Middle frontal gyrus (tissue), 1 donor: Measurements from ENCODE around the gene PTPN14.

Experiments
- DNase-seq: peaks from one replicate; pipeline ENCODE4 v3.0.0-alpha.2; 2015; ENCODE audit warnings: low spot score; ENCODE audit errors: extremely low spot score

PTPN14 gene

DNA sequence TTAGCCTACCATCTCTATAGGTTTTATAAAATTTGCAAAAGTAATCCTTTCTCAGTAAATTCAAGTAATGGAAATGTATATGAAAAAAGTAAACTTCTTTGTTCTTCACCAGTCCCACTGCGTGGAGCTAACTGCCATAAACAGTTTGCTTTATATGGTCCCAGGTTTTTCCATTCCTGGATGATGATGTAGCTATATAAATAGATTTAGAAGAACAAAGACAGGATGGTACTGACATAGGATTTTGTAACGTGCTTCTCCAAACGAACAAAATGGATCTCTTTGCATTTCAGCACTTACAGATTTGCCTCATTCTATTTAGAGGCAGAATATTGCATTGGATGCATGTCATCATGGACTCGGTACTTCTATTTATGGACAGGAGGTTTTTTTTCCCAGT, 213.2 kb downstream of the PTPN14 start:
- DNase-seq, result no peak

DNA sequence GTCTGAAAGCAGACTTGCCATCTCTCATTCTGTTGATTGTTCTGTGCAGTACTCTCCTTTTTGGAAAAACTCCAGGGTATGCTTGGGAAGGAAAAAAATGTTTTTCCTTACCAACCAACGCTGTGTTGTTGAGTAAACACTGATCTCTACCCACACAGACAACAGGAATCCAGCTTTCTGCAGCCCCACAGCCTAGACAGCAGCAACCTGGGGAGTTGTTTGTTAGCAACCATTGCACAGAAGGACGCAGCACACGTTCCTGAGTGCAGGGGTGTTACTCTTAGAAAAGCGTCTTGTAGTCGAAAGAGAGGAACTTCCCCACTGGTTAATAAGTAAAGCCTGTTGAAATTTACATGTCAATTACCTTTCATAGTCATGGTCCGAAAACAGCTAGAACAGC, 213.9 kb downstream of the PTPN14 start:
- DNase-seq, result no peak

DNA sequence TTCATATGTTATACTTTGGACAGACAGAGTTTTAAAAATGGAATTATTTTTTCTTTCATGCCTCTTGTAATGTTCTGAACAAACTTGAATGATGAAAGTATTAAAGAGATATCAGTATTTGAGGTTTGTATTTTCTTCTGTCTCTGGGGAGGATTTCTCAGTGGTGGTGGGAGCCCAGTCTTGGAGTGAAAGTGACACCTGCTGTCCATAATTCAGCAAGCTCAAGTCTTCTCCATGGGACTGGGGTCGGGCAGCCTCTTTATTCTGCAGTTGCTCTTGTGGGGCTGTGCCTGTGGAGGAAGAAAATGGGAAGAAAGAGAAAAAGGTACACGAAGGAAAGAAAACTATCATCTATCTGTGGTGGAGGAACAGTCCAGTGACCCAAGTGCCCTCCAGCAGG, 214.4 kb downstream of the PTPN14 start:
- DNase-seq, result no peak

DNA sequence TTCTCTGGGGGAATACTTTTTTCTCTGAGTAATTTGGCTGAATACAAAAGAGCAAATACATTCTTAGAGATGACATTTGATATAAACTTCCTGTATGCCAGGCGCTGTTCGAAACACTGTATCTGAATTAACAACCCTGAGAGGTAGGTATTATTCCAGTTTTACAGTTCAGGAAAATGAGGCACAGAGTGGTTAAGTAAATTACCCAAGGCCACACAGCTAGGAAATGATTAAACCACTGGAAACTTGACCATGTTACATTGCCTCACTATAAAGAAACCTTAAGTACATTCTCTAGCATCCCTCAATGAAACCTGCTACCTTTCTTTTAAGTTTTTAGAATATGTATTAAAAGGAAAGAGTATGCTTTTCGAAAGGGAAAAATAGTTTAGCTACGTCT, 215.8 kb downstream of the PTPN14 start:
- no peak for DNase-seq

DNA sequence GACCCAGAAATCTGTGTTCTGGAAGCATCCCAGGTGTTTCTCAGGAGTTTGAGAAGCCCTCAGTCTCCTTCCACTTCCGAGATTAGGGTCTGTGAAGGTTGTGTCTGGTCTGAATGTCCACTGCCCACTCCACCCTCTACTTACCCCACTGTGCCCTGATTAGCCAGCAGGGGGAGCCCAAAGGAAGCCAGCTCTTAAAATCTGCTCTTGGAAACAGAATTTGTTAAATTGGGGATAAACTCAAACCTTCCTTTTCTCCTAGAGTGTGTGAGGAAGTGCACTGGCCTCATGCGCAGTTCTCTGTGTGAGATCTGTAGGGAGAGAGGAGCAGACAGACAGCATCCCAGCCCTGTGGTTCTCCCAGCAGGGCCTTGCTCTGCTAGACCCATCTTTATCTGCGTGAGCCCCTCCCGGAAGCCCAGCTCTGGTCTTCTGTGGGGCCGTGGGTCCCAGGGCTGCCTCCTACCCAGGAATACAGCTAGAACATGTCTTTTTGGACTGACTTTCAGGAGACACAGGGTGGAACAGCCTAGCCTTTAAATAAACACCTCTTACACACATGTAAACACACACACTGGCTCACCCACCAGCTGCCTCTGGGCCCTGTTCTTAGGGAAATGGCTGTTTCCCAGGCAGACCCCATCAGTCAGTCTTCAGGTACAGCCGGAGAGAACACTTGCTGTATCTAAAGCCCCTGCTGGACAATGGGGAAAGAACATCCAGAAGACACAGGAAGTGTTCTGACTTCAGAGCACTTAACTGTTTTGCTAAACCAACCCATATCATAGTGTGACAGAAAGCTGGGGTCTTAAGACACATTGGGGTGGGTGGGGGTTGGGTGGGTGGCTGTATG, 218.2 kb downstream of the PTPN14 start:
- no peak for DNase-seq

DNA sequence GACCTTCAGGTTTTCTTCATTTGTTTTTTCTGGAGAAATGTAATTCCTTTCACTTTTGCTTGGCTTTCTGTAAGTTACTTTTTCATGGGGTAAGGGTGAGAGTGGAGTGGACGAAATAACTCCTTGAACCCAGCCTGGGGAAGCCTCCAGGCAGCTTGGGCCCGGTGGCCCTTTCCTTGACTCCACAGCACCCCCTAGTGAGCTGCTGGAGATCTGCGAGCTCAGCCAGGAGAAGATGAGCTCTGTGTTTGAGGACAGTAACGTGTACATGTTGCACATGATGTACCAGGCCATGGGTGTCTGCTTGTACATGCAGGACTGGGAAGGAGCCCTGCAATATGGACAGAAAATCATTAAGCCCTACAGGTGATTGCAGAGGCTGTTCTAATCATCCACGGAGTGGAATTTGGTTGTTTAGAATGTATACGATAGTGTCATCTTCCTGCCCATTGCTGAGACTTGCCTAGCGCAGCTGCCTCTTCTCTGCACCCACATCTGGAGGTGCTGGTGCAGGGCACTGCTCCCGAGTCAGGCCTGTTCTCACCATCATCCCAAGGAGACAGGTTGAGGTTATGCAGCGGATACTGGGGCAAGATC, 219.5 kb downstream of the PTPN14 start:
- DNase-seq, result no peak

DNA sequence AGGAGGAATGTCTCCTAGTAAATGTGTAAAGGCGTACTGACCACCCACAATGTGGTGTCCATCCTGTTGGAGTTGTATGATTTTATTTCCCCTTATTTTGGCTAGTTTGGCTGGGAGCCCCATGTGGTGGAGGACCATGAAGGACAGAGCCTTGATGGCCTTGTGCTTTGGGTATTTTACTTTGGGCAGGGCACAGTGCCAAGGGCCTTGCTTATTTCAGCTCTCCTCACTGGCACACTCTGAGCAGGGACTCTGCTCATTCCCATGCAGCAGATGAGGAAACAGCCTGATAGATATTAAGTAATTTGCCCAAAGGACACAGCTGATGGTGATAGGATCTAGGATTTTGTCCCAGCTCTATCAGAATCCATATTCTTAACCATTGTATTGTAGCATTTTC, 220.2 kb downstream of the PTPN14 start:
- no peak for DNase-seq

DNA sequence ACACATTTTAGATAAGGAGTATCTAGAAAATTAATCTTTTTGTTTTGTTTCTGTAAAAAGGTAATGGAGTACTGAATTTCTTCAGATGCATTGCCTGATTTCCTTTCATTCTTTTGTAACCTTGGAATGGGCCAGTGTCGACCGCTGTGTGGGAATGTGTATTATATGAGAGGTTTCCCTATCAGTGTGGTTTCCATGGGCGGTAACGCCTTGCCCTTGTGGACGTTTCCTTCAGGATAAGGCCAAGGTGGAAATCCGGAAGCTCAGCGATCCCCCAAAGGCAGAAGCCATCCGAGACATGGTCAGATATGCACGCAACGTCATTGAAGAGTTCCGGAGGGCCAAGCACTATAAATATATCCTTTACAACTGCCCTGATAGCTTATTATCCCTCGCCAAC, 220.7 kb downstream of the PTPN14 start:
- DNase-seq, result no peak

DNA sequence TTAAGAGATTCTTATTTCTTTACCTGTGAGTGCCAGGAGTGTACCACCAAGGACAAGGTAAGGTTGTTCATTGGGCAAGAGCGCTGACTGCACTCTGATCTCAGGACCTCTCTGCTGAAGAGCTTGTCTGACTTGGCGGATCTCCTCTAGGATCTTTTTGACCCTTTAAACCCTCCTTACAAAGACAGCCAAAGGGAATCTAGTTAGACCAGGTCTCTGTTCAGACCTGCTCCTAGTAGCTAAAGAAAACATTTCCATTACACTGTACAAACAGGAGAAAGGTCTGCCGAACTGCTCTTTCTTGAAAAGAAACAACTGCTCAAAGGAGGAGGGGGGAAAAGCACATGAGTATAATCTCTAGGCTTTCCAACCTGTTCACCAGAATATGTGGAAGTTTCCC, 221.2 kb downstream of the PTPN14 start:
- DNase-seq, result no peak

DNA sequence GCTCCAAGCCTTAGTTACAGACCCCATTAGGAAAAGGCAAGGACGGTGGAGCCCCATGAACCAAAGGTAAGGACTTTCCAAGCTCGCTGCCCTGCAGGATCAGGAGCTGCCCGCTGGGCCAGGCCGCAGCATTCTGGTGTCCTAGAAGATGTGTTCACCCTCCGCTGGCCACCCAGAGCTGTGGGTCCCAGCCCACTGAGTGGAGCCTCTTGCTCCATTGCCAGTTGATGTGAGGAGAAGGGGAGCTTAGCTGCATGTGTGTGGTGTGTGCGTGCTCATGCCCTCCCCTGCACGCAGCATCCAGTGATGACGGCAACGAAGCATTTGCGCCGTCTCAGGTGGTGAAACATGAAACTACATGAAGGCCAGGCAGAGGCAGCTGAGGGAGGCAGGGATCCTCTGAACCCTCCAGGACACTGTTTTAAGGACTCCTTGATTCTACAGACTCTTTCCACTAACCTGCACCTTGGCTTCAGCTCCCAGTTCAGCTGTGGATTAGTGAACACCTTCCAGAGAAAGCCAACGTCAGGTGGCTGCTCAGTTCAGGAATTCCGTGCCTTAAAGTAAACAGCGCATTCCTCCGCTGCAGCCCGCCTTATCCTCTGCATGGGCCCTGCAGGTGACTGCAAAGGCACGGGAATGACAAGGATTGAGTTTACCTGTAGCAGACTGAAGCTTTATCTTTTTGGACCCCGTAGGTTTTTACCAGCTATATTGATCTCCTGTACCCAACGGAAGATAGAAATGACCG, 221.8 kb downstream of the PTPN14 start:
- no peak for DNase-seq

DNA sequence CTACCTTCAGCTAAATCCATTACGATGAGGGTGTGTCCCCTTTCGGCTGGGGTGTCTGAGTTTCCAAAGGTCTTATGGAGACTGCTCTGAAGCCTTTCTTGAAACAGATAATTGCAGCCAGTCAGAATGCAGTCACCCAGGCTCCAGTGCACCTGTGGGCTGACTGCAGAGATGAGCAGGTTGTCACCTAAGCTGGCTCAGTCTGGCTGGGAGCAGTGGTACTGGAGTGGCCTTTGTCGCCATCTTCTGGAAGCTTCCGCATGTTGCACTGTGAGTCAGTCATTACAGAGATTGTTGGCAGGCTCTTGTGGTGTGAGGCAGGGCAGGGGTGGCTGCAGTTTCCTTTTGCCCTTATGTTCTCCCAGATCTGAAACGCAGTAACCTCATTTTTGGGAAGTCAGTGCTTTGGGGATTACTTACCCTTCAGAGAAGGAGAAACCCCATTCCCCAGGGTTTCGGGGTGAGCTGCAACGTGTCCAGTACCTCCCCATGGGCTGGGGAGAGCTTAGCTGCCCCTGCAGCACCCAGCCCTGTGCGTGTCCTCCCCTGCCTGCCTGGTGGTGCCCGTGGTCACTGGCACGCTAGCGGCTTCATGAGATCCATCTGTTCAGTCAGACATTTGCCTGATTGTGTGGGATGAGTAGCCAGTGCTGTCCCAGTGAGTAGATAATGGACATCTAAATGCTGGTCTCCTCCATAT, 222.5 kb downstream of the PTPN14 start:
- peak; percentile 71 for DNase-seq

DNA sequence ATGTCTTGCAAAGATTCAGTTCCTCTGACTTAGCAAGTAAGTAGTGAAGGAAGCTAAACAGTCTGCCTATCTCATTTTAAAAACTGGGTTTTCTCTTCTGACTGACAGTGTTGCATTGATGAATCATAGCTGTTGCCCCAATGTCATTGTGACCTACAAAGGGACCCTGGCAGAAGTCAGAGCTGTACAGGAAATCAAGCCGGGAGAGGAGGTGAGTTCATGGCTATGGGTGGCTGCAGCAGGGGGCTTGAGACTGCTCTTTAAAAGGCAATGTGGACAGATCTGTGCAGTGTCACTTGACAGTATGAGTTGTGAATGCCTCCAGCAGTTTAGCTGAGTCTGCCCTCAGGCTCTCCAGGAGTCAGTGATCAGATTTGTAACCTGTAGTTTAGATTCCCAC, 223.9 kb downstream of the PTPN14 start:
- DNase-seq, result no peak

DNA sequence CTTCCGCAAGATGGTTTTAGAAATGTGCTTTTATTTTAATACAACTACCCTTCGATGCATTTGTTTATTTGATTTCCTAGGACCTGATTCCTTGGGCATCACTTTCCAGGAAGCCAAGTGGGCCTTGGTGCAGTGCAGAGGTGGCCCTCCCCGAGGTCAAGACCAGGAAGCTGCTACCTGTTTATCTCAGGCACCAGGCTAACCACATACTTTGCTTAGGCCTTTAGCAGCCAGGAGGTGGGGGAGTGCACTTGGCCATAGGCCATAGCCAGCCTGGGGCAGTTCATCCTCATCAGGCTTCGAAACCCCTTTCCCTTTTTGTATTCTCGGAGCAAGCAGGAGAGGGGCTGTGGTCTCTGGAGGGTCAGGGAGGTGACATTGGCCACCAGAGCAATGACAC, 225.0 kb downstream of the PTPN14 start:
- no peak for DNase-seq

DNA sequence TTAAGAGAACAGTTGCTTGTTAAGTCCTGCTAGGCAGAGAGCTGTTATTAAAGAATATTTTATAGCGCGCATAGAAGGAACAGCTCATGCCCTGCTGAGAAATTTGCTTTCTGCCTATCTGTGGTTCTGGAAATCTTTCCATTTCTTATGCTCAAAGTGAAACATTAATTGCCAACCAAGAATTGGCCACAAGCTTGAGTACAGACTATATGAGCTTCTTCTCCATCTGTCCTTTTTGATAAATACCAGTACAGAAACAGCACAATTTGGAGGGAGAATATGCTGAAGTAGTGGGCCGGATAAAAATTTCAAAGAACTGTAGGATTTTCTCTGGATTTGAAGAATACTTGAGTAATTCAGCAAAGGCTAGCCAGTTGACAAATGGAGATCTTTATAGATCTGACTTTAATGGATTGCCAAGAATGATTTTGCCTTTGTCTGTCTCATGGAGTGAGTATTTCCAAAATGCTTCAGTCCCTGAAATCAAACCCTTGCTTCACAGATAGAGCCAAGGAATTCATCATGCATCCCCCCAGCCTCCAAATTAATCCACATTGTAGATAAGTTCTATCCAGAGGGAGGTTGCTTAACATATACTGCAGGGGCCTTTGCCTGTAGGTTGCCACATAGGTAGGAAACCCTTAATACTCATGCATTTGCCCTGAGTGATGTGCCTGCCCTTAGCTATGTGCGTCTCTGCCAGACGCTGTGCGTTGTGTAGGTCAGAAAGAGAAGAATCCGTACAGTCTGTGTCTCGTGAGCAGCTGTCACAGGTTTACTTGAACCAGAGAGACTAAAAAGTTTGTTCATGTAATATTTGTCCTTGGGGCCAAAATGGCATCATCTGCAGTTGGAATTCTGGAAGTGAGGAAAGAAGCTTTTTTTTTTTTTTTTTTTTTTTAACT, 226.3 kb downstream of the PTPN14 start:
- DNase-seq, result no peak

DNA sequence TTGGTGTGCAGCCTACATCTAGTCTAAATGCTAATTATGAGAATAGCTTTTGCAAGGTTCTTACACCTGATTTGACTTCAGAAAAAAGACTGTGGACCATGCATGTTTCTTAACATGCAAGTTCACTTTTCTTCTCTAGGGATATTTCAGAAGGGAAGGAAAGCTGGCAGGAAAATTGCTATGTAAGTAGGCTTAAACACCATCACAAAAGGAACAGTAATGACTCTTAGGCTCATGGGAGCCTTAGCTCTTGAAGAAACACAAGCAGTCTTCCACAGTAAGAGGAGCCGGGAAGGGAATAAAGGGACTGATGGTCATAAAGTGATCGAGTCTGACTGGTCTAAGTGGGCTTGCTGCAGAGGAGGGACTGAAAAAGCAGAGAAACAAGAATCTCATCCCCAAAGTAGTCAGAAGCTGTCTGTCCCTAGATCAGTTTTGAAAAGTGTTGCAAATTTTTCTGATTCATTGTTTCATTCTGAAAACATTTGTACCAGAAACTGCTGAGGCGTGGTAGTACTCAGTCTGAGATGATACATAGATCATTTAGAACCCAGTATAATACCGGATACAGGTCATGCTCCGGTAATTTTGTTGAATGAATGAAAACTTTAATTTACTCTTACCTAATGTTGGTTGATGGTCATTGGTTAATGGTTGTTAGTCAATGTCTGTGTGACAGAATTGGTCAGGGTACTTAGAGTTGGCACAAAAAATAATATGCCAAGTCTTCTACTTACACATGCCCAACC, 229.5 kb downstream of the PTPN14 start:
- no peak for DNase-seq

DNA sequence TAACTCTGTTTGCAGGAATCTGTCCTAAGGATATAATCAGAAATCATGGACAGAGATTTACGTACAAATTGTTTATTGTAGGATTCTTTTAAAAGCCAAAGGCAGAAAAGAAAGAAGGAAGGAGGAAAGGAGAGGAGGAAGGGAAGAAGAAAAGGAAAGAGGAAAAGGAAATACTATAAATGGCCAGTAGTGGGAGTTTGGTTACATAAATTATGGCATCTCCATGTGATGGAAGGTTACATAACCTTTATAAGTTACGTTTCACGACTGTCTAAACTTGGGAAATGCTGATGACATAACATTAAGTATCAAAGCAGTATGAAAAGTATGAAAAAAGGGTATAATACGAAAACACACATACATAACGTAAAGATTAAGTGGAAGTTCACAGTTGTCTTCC, 231.5 kb downstream of the PTPN14 start:
- no peak for DNase-seq

DNA sequence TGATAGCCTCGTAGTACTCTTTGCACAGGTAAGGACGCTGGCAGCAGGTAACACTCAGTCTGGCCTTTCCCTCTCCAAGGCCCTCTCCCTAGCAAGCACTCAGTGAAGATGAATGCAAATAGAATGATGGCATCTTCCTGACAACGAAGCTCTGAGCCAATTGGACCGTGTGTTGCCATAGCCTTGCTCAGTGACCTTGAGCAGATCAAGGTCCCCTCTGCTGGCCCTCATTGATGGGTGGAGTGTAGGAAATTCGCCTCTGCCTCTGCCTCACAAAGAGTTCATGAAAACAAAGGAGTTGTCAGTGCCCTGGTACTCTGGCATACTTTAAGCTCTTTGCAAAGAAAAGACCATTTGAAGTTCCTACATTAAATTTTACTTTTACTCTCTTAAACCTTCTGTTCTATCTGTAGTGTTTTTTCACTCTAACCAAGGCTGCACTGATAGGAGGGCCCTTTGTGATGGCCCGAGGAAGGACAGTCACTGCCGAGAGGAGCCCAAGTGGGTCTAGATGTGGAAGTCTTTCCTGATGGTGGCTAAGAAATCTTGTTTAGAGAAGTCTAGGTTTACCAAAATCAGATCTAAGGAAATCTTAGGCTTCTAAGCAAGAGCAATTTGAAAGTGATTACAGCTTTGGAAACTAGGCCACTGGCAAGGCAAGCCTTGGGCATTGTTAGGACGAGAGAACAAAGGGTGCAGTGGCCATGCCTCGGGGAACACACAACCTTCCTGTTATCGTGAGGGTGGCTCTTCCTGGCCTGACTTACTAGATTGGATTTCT, 232.3 kb downstream of the PTPN14 start:
- DNase-seq, result no peak

DNA sequence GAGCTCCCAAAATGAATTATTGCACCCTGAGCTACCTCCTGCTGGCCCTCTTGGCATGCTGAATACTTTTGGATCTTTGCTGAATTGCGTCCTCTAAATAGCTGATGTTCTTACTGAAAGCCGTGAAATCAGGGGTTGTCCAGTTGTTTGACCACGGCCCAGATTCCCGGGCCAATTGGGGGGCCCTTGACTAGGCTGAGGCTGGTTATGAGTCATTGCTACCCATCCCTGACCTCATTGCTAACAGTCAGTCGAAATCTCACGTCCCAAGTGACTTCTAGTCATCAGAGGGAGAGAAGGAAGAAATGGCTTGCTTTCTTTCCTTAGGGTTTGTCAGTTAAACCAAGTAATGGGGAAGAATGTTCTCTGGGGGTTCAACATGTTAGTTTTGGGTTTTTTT, 233.0 kb downstream of the PTPN14 start:
- DNase-seq, result no peak

DNA sequence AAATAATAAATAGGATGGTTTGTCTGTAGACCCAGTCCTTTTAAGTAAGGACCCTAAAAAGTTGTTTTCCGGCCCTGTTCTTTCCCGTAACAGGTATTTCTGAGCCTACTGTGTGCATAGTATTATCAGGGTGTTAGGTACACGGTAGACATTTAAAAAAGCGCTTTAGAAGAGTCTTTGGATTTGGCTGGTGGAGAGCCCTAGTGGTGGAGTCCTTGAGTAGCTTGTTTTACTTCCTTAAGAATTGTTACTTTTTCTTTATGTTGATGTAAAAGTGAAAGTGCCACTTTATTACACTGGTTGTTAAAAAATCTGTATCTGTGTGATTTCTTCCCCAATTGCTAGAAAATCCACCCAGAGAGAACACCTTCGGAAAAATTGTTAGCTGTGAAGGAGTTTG, 233.7 kb downstream of the PTPN14 start:
- DNase-seq, result no peak
